Activated CD8-positive, alpha-beta memory T cell treated with anti-CD3 and anti-CD28 coated beads for 1 hour (primary cell): ENCODE results near the gene MTCL3.

ENCODE experiments used
- DNase-seq, 2 donors: peaks; one replicate each; pipeline ENCODE4 v3.0.0-alpha.2; 2020; ENCODE audit warnings: low read depth in 1 of 2; ENCODE audit errors: extremely low read depth in 1 of 2

Gene MTCL3

DNA sequence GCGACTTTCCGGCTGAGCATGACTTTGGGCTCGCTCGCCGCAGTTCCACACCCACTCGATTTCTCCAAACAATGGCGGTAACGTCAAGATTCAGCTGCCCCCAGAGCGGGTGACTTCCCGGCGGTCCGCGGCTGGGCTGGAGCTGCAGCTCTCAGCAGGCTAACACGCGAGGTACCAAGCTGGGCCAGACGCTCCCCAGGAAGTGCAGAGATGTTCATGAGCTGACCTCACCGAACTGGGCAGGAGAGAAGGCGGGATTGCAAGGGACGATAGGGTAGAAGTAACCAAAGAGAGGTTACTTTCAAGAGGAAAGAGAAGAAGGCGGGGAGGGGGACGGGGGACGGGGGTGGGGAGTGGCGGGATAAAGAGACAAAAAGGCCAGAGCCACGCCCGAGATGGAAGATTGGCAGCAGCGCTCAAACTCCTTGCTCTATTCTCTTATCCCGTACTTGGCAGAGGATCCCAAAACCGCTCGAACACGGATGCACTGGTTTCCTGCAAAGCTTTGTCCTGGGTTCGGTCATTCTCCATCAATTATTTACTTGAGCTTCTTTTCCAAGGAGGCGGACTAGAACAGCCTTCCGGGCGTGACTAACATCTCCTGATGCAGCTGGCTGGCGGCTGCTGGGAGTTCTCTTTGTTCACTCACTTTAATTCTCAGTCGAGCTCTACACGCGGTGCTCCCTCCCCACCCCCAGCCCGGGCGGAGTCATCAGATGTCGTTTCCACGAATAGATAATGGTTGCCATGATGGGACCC lies at the start of gene MTCL3:
Gene MTCL3 (minus strand): TSS at position 626 of the 759 bp plus-strand sequence.
- DNase-seq, result no peak

DNA sequence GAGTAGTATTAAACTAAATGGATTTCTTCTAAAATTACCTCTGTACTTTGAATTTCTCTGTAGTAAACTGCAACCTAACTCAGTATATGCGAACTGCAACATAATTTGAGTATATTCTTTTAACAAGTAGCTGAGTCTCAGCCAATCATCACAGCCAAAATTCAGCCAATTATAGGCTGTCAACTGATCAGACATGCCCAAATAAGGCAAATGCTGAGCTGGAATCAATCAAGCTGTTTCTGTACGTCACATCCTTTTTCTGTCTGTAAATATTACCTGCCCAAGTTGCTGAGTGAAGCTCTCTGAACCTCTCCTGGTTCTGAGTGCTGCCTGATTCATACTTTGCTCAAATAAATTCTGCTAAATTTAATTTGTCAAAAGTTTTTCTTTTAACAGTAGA lies 48.3 kb upstream of the MTCL3 start:
- DNase-seq, result no peak

GRCh38 chr6:127566651-127567050 lies 47.5 kb upstream of the MTCL3 start:
- DNase-seq, result no peak

GRCh38 chr6:127566119-127566518 lies 47.0 kb upstream of the MTCL3 start:
- DNase-seq, result no peak

GRCh38 chr6:127564761-127565160 lies 45.6 kb upstream of the MTCL3 start:
- no peak for DNase-seq

DNA sequence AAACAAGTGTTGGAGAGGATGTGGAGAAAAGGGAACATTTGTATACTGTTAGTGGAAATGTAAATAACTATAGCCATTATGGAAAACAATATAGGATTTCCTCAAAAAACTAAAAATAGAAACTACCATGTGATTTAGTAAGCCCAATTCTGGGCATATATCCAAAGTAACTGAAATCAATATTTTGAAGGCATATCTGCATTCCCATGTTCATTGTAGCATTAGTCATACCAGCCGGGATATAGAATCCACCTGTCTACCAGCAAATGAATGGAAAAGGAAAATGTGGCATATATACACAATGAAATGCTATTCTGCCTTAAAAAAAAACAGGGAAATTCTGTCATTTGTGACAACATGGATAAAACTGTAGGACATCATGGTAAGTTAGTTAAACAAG lies 42.5 kb upstream of the MTCL3 start:
- no peak for DNase-seq

DNA sequence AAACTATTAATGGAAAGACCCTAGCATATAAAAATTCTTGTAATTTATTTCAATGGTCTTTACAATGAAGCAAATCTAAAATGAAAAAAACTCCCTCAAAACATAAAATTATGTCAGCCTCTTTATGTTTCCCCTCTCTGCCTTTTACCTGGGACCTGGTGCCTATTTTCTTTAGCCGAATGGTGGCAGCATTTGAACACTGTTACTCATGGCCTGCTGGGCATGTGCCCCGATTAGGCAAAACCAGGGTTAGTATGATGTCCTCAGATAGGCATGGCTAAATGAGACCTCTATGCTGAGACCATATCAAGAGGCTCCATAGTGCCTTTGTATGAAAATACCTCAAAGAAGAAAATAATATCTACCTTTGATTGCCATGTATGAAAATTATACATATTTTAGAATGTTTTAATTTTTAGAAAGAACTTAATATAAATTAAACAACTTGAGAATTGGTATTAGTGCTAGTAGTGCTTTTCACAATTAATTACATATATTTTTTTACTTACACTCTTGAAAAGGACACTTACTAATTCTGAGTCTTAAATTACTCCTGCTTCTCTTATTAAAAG lies 35.4 kb upstream of the MTCL3 start:
- no peak for DNase-seq

- no peak for DNase-seq
Measured at GRCh38 chr6:127550403-127550802, 31.3 kb upstream of the MTCL3 start.

GRCh38 chr6:127547904-127548649 lies 28.9 kb upstream of the MTCL3 start:
- DNase-seq, result no peak

DNA sequence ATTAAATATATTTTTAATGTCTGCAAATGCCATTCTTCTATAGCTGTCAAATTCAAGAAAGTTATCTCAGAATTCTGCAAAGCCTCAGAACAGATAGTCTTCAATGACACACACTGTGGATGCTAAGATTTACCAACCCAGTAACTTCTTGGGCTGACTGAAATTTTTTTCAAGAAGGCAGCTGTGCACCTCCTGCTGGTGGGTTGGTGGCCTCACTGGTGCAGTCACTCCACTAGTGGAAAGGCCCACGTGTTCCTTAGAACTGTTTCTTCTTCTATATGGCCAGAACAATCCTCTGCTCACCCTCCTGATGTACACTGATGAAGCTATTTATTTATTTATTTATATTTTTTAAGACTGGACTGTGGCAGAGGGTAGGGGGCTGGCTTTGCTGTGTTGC lies 28.1 kb upstream of the MTCL3 start:
- DNase-seq, result no peak

- DNase-seq, result no peak
Measured at GRCh38 chr6:127539272-127539671, 20.1 kb upstream of the MTCL3 start.

- no peak for DNase-seq
Measured at GRCh38 chr6:127538750-127539264, 19.7 kb upstream of the MTCL3 start.

DNA sequence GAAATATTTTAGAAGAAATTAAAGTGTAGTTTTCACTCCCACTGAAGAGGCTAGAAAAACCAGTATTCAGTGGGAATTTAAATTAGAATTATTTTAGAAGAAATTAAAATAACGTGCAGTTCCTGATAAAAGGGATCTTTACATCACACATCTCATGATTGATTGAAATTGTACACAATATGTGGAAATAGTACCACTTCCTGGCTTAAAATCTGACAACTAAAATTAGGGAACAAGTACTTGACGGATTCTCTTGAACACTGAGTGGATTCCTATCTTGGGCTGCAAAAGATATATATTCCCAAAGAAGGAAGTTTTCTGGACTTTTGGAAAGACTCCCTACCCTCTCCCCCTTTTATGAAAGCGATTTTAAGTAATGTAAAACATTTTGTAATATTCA lies 14.6 kb upstream of the MTCL3 start:
- DNase-seq, result no peak

GRCh38 chr6:127533011-127533410 lies 13.9 kb upstream of the MTCL3 start:
- DNase-seq, result no peak

- no peak for DNase-seq
Measured at GRCh38 chr6:127522714-127523113, 3.6 kb upstream of the MTCL3 start.

DNA sequence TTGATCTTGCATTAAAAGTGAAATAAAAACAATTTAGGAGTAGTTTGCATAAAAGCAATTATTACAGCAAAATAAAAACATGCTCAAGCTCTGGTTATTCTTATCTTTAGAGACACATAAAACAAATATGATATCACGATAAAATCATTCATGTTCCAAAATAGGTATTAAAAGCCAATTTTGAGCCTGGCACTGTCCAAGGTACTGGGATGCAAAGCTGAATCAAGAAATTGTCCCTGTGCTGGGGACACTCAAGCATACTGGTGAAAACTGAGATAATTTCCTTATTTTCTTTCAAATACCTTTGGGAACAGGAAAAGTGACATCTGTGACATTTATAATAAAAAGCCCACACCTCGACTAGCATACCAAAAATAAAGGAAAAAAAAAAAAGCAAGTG lies 931 bp upstream of the MTCL3 start:
- no peak for DNase-seq

- no peak for DNase-seq
Measured at GRCh38 chr6:127519469-127519785, 292 bp upstream of the MTCL3 start.

DNA sequence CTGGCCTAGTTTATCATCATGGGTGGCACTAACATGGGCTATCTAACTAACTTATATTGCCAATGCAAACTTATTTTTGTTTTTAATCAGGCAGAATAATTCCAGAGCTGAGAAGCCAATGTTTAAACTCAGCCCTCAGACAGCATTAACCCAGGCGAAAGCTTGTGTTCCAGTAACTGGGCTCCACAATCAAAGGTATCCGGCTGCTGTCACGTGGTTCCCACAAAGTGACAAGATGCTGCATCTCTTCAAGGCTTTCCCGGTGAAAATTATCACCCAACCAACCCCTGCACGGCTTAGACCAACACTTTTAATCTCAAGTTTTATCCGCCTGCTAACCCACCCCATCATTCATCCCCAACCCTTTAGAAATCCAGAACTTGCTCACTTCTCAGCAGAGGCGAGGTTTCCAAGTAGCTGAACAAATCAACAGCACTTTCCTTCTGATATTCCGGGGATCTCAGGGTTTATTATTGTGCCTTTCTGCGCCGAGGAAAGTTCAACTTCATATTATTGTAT lies 885 bp downstream of the MTCL3 start:
- DNase-seq, result no peak

GRCh38 chr6:127517693-127518092 lies 1.4 kb downstream of the MTCL3 start:
- DNase-seq, result no peak

DNA sequence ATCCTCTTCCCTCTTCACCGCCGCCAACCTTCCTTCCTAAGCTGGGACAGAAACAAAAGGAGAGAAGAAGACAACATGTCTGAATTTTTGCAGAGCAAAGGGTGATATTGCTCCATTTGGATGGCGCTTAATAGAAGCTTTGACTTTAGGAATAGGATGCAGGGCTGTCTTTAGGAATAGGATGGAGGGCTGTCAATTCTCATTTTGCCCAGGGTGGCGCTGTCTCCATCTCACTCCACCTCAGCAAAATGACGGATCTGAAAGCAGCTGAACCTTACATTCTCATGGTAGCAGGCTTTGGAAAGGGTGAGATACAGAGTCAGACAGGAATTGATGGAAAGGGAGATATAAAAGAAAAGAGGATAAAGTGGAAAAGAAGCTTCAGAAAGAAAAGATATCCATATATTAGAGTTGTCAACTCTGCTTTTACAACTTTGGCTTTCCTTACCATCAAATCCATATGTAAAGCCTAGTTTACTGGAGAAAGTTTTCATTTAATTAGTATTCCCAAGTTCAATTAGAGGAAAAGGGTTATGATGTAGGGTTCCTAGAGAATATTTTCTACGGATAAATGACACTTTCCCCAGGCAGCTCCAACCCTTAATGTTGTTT lies 2.4 kb downstream of the MTCL3 start:
- no peak for DNase-seq
